H1 (cell line): ENCODE measurements around the gene TSPAN8. TPM values are rescaled to one million over a fixed set of nuclear protein-coding genes. Genes with fewer than 3 reads are reported as not detected.

Source experiments
- ASH2L ChIP-seq: fragments of 200-600, 300-600 bp; sonication (generic); IDR thresholded peaks from one replicate; pipeline ENCODE4 v1.7.1; 2017; ENCODE audit warnings: low read length
- ATF2 ChIP-seq: IDR thresholded peaks from 2 replicates; pipeline ENCODE4 v1.6.1; 2012; ENCODE audit warnings: low read length, inconsistent platforms
- CEBPB ChIP-seq: IDR thresholded peaks from 2 replicates; pipeline ENCODE4 v1.6.1; 2012; ENCODE audit warnings: low read depth, low read length
- CHD7 ChIP-seq: fragments of 300-600 bp; sonication (generic); IDR thresholded peaks from 2 replicates; pipeline ENCODE4 v1.7.1; 2012; ENCODE audit warnings: low read length, moderate library complexity, mild to moderate bottlenecking, inconsistent platforms; ENCODE audit not compliant: insufficient replicate concordance
- CREB1 ChIP-seq: IDR thresholded peaks from 2 replicates; pipeline ENCODE4 v1.6.1; 2012; ENCODE audit warnings: inconsistent platforms
- FOSL1 ChIP-seq: IDR thresholded peaks from 2 replicates; pipeline ENCODE4 v1.6.1; 2011; ENCODE audit warnings: mild to moderate bottlenecking, low read depth, low read length, moderate library complexity; ENCODE audit not compliant: insufficient read depth
- KDM4A ChIP-seq: IDR thresholded peaks from one replicate; pipeline ENCODE4 v1.7.1; 2012; ENCODE audit warnings: low read depth, mild to moderate bottlenecking, moderate library complexity, low read length, inconsistent platforms; ENCODE audit not compliant: severe bottlenecking
- RXRA ChIP-seq: IDR thresholded peaks from 2 replicates; pipeline ENCODE4 v1.6.1; 2011; ENCODE audit warnings: low read depth, mild to moderate bottlenecking, low read length, moderate library complexity; ENCODE audit not compliant: insufficient read depth
- SAP30 ChIP-seq: fragments of 300-600 bp; sonication (generic); IDR thresholded peaks from 2 replicates; pipeline ENCODE4 v1.7.1; 2012; ENCODE audit warnings: low read length, moderate library complexity, mild to moderate bottlenecking, inconsistent platforms; ENCODE audit not compliant: insufficient read depth, insufficient replicate concordance
- polyA plus RNA-seq, 7 experiments: library from polyadenylated mRNA; depleted of rRNA in 3 of 7; stranded (reverse) in 5 of 7; unstranded in 2 of 7; fragments of >200 nt in 5 of 7; fragments of 200-250 nt in 2 of 7; gene quantifications; 1 replicate in 5 of 7; 2 replicates in 1 of 7; 4 replicates in 1 of 7; pipeline versions ENCODE4 v1.2.1 to v1.2.3, GENCODE V29; 2011 to 2013; ENCODE audit warnings: missing spikeins in 2 of 7, mixed read lengths in 2 of 7
- total RNA-seq: library from RNA; stranded (reverse); fragmentation: NEBNext Ultra II Directional; extraction: Animal tissue kit (Norgen Biotek cat#: 25700); gene quantifications from 2 replicates; pipeline ENCODE4 v1.2.1, GENCODE V29; 2021

The TSPAN8 gene
- total and polyA plus RNA-seq, 2 of the 8 experiments (the other 6 are each of a cell fraction or from before 2014, with no cell fraction given) = not detected

- TF ChIP-seq CHD7 = no peak
- no peak for TF ChIP-seq ASH2L
- TF ChIP-seq CEBPB = no peak
- TF ChIP-seq SAP30 = no peak
- TF ChIP-seq CREB1 = no peak
- no peak for TF ChIP-seq FOSL1
- TF ChIP-seq RXRA = no peak
- TF ChIP-seq KDM4A = no peak
- TF ChIP-seq ATF2 = no peak
Observed at GRCh38 chr12:71194657-71195056, 36.9 kb upstream of the TSPAN8 start (continued).
